Esophagus squamous epithelium (tissue), 4 donors: ENCODE data around the gene SHMT1.

Source experiments
- POLR2A ChIP-seq, 4 donors: fragments of 450-650 bp; IDR thresholded peaks; one replicate each; pipeline ENCODE4 v1.6.1; 2017; ENCODE audit warnings: antibody characterized with exemption in 4 of 4, mild to moderate bottlenecking in 4 of 4, moderate library complexity in 3 of 4
- TF ChIP-seq, protein P1 (sequence below), 6 experiments: fragments of 450-650 bp in 4 of 6; fragments of 200-600 bp in 2 of 6; sonication (generic) in 2 of 6; IDR thresholded peaks; one replicate each; pipeline ENCODE4 v1.5.1; 2016 to 2019; ENCODE audit warnings: antibody characterized with exemption in 6 of 6, mild to moderate bottlenecking in 4 of 6, moderate library complexity in 4 of 6

DNA sequence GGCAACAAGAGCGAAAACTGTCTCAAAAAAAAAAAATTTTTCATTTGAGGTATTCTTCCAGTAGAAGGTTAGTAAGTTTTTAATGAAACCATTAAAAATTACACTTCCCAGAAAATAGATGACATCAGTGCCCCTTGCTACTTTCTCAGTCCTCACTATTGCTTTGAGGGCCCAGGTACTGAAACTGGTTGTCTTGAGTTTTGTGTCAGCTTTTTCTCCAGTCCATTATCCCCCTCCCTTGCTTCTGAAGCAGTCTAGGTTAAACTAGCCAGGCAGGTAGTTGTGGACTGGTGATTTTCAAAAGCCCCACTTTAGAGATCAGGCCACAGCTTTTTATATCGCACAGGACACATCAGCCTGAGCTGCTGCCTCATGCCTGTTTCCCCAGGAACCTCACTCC is 37.3 kb downstream of the SHMT1 start:
- TF ChIP-seq POLR2A (IDR thresholded peaks at IDR 0.05) = no peak
- TF ChIP-seq, protein P1, sequence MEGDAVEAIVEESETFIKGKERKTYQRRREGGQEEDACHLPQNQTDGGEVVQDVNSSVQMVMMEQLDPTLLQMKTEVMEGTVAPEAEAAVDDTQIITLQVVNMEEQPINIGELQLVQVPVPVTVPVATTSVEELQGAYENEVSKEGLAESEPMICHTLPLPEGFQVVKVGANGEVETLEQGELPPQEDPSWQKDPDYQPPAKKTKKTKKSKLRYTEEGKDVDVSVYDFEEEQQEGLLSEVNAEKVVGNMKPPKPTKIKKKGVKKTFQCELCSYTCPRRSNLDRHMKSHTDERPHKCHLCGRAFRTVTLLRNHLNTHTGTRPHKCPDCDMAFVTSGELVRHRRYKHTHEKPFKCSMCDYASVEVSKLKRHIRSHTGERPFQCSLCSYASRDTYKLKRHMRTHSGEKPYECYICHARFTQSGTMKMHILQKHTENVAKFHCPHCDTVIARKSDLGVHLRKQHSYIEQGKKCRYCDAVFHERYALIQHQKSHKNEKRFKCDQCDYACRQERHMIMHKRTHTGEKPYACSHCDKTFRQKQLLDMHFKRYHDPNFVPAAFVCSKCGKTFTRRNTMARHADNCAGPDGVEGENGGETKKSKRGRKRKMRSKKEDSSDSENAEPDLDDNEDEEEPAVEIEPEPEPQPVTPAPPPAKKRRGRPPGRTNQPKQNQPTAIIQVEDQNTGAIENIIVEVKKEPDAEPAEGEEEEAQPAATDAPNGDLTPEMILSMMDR (IDR thresholded peaks at IDR 0.05) = no peak
